ENCODE results near the gene NANOS3. TPM values are rescaled to one million over a fixed set of nuclear protein-coding genes. Genes with fewer than 3 reads are reported as not detected.

NANOS3 gene
- total and polyA plus RNA-seq, 2 experiments from 2014 or later: not detected

DNA sequence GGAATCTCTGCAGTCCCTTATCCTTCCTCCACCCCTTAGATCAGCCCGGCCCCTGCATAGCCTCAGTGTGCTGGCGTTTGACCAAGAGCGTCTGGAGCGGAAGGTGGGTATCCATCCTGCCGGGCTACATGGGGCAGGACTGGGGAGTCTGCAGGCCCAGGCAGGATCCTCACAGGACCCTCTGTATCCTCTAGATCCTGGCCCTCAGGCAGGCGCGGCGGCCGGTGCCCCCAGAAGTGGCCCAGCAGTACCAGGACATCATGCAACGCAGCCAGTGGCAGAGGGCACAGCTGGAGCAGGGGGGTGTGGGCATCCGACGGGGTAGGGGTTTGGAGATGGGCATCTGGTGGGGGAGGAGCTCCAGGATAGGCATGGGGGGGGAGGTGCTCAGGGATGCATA, 52.4 kb downstream of the NANOS3 start (continued):
- no peak for TF ChIP-seq NANOG (IDR thresholded peaks at IDR 0.05; ENCODE audit: borderline replicate concordance)
- no peak for TF ChIP-seq ZNF114 (CRISPR knock-in tag; IDR thresholded peaks at IDR 0.05)
- TF ChIP-seq EZH2phosphoT487 (IDR thresholded peaks at IDR 0.05; ENCODE audit: unreplicated experiment): no peak
- no peak for TF ChIP-seq STAT1 (IDR thresholded peaks at IDR 0.05; ENCODE audit: unreplicated experiment)
- TF ChIP-seq POLR2AphosphoS5 (IDR thresholded peaks at IDR 0.05; ENCODE audit: low read depth): no peak

DNA sequence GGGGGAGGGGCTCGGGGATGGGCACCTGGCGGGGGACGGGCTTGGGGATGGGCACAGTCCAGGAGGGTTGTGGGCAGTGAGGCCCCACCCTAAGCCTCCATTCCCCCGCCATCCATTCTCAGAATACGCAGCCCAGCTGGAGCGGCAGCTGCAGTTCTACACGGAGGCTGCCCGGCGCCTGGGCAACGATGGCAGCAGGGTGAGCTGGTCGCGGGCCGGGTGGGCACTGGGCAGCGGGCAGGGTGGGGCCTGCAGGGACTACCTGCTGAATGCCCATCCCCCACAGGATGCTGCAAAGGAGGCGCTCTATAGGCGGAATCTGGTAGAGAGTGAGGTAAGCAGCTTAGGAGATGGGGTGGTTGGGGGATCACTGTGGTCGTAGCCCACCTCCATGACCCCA, 53.0 kb downstream of the NANOS3 start:
- DNase-seq (ENCODE audit: low spot score): peak; percentile 30
- H3K4me1 ChIP-seq (ENCODE audit: insufficient read depth): no peaks in the 10 kb centered on the region; the same call in 1 of the 2 replicates
- H3K4me2 ChIP-seq: no peak overlapping the region
- H3K27ac ChIP-seq (ENCODE audit: low read depth): no peak overlapping the region
- peaks cover 12% of the 10 kb centered on the region for H3F3A ChIP-seq (replicated peaks; ENCODE audit: low read depth)
- ATAC-seq: no peak
- no peak overlapping the region for H2AFZ ChIP-seq
- H3K4me3 ChIP-seq: no peak overlapping the region
- Mint-ChIP-seq H3K36me3 (ENCODE audit: low read depth) (peaks cover 23% of the 10 kb centered on the region), H3K4me1 (peaks cover 16% of the 10 kb centered on the region), H3K27me3 (ENCODE audit: insufficient read depth, low read depth, poor library complexity) (peaks cover 3% of the 10 kb centered on the region), H3K9me3 (no peaks in the 10 kb centered on the region; the same call in 2 of the 3 replicates), H3K4me3 (no peak overlapping the region), H3K27ac (no peak overlapping the region)
- no peaks in the 10 kb centered on the region for H3K9me2 ChIP-seq (ENCODE audit: insufficient read depth)
- H3K79me2 ChIP-seq (replicated peaks; ENCODE audit: insufficient read depth): no peaks in the 10 kb centered on the region
- 0 out of 2 replicates have a peak, but pooled peaks cover 7% of the 10 kb centered on the region for H3K36me3 ChIP-seq (ENCODE audit: insufficient read depth)
- no peaks in the 10 kb centered on the region; the same call in 1 of the 2 replicates for H4K20me1 ChIP-seq (replicated peaks; ENCODE audit: insufficient read depth)
- H3K27me3 ChIP-seq (ENCODE audit: insufficient read depth): no peaks in the 10 kb centered on the region
- TF ChIP-seq, protein P1, sequence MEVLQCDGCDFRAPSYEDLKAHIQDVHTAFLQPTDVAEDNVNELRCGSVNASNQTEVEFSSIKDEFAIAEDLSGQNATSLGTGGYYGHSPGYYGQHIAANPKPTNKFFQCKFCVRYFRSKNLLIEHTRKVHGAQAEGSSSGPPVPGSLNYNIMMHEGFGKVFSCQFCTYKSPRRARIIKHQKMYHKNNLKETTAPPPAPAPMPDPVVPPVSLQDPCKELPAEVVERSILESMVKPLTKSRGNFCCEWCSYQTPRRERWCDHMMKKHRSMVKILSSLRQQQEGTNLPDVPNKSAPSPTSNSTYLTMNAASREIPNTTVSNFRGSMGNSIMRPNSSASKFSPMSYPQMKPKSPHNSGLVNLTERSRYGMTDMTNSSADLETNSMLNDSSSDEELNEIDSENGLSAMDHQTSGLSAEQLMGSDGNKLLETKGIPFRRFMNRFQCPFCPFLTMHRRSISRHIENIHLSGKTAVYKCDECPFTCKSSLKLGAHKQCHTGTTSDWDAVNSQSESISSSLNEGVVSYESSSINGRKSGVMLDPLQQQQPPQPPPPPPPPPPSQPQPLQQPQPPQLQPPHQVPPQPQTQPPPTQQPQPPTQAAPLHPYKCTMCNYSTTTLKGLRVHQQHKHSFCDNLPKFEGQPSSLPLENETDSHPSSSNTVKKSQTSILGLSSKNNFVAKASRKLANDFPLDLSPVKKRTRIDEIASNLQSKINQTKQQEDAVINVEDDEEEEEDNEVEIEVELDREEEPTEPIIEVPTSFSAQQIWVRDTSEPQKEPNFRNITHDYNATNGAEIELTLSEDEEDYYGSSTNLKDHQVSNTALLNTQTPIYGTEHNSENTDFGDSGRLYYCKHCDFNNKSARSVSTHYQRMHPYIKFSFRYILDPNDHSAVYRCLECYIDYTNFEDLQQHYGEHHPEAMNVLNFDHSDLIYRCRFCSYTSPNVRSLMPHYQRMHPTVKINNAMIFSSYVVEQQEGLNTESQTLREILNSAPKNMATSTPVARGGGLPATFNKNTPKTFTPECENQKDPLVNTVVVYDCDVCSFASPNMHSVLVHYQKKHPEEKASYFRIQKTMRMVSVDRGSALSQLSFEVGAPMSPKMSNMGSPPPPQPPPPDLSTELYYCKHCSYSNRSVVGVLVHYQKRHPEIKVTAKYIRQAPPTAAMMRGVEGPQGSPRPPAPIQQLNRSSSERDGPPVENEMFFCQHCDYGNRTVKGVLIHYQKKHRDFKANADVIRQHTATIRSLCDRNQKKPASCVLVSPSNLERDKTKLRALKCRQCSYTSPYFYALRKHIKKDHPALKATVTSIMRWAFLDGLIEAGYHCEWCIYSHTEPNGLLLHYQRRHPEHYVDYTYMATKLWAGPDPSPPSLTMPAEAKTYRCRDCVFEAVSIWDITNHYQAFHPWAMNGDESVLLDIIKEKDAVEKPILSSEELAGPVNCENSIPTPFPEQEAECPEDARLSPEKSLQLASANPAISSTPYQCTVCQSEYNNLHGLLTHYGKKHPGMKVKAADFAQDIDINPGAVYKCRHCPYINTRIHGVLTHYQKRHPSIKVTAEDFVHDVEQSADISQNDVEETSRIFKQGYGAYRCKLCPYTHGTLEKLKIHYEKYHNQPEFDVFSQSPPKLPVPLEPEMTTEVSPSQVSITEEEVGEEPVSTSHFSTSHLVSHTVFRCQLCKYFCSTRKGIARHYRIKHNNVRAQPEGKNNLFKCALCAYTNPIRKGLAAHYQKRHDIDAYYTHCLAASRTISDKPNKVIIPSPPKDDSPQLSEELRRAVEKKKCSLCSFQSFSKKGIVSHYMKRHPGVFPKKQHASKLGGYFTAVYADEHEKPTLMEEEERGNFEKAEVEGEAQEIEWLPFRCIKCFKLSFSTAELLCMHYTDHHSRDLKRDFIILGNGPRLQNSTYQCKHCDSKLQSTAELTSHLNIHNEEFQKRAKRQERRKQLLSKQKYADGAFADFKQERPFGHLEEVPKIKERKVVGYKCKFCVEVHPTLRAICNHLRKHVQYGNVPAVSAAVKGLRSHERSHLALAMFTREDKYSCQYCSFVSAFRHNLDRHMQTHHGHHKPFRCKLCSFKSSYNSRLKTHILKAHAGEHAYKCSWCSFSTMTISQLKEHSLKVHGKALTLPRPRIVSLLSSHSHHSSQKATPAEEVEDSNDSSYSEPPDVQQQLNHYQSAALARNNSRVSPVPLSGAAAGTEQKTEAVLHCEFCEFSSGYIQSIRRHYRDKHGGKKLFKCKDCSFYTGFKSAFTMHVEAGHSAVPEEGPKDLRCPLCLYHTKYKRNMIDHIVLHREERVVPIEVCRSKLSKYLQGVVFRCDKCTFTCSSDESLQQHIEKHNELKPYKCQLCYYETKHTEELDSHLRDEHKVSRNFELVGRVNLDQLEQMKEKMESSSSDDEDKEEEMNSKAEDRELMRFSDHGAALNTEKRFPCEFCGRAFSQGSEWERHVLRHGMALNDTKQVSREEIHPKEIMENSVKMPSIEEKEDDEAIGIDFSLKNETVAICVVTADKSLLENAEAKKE (CRISPR knock-in tag; IDR thresholded peaks at IDR 0.05): no peak
- TF ChIP-seq STAT1 (IDR thresholded peaks at IDR 0.05; ENCODE audit: unreplicated experiment) (no peak), NANOG (IDR thresholded peaks at IDR 0.05; ENCODE audit: borderline replicate concordance) (no peak), EZH2phosphoT487 (IDR thresholded peaks at IDR 0.05; ENCODE audit: unreplicated experiment) (no peak), ZNF114 (CRISPR knock-in tag; IDR thresholded peaks at IDR 0.05) (no peak), EZH2 (IDR thresholded peaks at IDR 0.05; ENCODE audit: low read depth, unreplicated experiment) (no peak), ZNF331 (CRISPR knock-in tag; IDR thresholded peaks at IDR 0.05; ENCODE audit: low read depth) (no peak), CREB1 (CRISPR knock-in tag; IDR thresholded peaks at IDR 0.05; ENCODE audit: low read depth) (no peak), POLR2AphosphoS5 (IDR thresholded peaks at IDR 0.05; ENCODE audit: low read depth) (no peak), JUNB (IDR thresholded peaks at IDR 0.05; ENCODE audit: unreplicated experiment) (no peak)
- TF ChIP-seq, protein P2, sequence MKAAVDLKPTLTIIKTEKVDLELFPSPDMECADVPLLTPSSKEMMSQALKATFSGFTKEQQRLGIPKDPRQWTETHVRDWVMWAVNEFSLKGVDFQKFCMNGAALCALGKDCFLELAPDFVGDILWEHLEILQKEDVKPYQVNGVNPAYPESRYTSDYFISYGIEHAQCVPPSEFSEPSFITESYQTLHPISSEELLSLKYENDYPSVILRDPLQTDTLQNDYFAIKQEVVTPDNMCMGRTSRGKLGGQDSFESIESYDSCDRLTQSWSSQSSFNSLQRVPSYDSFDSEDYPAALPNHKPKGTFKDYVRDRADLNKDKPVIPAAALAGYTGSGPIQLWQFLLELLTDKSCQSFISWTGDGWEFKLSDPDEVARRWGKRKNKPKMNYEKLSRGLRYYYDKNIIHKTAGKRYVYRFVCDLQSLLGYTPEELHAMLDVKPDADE (IDR thresholded peaks at IDR 0.05): no peak
- TF ChIP-seq, protein P3, sequence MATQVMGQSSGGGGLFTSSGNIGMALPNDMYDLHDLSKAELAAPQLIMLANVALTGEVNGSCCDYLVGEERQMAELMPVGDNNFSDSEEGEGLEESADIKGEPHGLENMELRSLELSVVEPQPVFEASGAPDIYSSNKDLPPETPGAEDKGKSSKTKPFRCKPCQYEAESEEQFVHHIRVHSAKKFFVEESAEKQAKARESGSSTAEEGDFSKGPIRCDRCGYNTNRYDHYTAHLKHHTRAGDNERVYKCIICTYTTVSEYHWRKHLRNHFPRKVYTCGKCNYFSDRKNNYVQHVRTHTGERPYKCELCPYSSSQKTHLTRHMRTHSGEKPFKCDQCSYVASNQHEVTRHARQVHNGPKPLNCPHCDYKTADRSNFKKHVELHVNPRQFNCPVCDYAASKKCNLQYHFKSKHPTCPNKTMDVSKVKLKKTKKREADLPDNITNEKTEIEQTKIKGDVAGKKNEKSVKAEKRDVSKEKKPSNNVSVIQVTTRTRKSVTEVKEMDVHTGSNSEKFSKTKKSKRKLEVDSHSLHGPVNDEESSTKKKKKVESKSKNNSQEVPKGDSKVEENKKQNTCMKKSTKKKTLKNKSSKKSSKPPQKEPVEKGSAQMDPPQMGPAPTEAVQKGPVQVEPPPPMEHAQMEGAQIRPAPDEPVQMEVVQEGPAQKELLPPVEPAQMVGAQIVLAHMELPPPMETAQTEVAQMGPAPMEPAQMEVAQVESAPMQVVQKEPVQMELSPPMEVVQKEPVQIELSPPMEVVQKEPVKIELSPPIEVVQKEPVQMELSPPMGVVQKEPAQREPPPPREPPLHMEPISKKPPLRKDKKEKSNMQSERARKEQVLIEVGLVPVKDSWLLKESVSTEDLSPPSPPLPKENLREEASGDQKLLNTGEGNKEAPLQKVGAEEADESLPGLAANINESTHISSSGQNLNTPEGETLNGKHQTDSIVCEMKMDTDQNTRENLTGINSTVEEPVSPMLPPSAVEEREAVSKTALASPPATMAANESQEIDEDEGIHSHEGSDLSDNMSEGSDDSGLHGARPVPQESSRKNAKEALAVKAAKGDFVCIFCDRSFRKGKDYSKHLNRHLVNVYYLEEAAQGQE (IDR thresholded peaks at IDR 0.05; ENCODE audit: unreplicated experiment): no peak
- TF ChIP-seq, protein P4, sequence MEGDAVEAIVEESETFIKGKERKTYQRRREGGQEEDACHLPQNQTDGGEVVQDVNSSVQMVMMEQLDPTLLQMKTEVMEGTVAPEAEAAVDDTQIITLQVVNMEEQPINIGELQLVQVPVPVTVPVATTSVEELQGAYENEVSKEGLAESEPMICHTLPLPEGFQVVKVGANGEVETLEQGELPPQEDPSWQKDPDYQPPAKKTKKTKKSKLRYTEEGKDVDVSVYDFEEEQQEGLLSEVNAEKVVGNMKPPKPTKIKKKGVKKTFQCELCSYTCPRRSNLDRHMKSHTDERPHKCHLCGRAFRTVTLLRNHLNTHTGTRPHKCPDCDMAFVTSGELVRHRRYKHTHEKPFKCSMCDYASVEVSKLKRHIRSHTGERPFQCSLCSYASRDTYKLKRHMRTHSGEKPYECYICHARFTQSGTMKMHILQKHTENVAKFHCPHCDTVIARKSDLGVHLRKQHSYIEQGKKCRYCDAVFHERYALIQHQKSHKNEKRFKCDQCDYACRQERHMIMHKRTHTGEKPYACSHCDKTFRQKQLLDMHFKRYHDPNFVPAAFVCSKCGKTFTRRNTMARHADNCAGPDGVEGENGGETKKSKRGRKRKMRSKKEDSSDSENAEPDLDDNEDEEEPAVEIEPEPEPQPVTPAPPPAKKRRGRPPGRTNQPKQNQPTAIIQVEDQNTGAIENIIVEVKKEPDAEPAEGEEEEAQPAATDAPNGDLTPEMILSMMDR (conservative IDR thresholded peaks at IDR 0.05; ENCODE audit: low read depth in 2 of 2): no peak

Data from GM23338 (cell line).